GM18517 (cell line): ENCODE results near the gene RNF20.
"Not testable (repeated sequence)": the region's sequence is repeated elsewhere in the genome, so short reads cannot be mapped to it uniquely, and the experiment has no call there.

Experiments used
- ATAC-seq: cut with Tn5 transposase; IDR thresholded peaks from one replicate; pipeline ENCODE4 v1.9.1; 2021; ENCODE audit warnings: mild to moderate bottlenecking, moderate library complexity; ENCODE audit not compliant: unreplicated experiment

The RNF20 gene

DNA sequence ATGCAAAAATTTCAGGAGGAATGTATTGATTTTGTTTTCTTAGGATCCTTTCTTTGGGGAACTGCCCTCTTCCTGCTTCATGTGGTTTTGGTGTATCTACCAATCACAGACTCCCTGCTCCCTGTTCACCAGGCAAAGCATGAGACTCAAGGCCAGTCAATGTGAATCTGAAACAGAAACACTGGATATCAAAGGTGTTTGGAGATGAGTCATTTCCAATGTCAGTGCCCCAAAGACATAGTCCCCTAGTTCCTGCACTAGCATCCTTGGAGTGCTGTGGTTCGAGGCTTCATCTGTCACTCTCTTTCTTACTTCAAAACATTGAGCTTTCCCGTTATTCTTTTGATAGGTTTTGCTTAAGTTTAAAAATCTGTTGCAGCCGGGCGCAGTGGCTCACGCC lies 53.0 kb downstream of the RNF20 start:
- peak; percentile 68 for ATAC-seq

DNA sequence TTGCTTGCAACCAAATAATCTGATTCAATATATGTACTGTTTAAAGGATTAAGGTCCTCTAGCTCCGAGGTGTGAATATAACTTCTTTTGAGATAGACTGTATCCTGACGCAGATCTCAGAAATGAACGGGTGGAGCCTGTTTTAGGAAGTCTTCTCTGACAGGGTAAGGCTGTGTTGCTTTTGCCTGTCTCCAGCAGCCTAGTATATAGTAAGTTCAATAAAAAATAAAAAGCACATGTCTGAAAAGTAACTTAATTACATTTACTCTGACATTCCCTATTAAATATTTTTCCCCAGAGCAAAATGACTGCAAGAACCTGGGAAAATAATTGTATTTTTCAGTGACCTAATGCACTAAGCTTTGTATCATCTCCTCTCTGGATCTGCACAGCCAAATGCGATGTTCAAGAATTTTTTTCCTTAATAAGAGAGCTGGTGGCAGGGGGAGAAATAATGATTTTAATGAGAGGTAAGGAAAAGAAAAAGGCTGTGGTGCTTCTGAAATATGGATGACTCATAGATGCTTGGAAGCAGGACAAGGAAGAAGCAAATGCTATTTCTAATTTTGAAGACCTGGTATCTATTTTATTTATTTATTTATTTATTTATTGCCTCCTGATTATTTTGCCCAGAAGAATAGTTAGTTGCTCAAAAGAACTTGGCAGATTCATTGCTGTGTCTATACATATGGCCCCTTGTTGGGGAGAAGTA lies 53.8 kb downstream of the RNF20 start:
- ATAC-seq = no peak

DNA sequence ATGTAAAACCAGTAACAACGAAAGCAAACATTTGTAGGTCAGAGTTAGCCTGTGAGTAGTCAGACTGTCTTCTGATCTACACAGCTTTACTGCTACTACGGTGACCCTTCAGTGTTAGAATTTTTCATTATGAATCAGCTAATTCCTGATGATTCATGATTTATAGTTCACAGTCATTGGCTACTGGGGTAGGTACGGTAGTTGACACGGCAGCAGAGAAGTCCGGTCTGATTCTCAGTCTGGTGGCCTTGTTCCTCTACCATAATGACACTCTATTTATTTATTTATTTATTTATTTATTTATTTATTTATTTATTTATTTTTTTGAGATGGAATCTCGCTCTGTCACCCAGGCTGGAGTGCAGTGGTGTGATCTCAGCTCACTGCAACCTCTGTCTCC lies 56.4 kb downstream of the RNF20 start:
- not testable (repeated sequence) for ATAC-seq

DNA sequence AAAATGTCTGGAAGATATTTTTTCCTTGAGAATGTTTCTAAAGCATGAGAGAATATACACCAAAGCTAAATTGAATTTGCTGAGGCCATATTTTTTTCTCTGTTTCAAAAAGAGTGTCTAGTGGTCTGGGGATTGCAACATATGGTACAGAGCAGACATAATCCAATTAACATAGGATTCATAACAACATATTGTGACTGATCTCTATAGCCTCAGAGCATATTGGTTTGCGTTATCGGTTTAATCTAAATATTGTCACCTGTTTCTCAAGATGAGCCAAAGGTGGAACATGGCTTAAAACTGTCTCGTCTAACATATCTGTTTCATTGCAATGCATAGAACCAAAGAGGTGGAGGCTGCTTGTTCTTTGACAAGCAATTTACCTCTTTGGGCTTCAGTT lies 57.2 kb downstream of the RNF20 start:
- no peak for ATAC-seq

DNA sequence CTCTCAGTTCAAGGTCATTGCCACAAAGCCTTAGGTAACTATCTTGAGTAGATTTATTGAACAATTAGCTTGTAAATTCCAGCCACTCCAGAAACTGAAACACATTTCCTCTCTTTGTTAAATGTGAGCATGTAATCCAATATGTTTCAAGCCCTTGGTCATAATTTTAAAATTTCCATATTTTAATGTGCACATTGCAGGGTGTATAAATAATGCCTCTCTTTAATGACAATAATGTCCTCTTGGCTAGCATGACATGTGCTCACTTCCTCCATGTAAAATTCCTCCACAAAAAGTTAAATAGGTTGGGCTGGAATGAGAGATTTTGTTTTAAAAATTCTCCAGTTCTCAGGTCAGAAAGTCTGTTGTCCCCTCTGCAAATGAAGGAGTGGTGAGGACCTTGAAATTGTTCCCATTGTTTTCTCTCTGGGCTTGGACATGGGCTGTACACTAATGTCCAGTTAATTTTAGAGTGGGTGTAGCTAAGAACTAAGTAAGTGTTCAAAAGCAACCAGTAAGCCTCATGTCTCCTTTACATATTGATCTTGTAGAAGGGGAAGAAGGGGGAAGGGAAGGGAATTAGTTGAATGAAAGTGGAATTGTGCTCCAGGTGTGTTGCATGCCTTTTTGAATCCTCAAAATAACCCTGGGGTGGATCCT lies 58.3 kb downstream of the RNF20 start:
- ATAC-seq = no peak

DNA sequence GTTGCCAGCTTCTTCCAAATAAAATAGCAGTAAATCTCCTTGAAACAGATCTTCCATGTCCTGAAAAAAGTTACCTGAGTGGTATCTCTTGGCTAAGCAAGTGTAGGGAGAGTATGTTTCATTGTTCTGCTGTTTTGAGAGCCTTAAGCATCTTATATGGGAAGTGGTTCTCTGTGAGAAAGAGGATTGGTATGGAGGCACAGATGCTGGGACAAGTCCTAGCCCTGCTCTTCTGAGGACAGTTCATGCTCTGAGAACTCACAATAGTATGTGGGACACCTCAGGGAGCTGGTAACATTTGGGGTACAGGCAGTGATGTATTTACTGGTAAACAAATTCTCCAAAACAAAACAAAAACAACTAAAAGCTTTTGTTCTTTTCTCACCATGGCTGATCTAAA lies 59.1 kb downstream of the RNF20 start:
- ATAC-seq = no peak

DNA sequence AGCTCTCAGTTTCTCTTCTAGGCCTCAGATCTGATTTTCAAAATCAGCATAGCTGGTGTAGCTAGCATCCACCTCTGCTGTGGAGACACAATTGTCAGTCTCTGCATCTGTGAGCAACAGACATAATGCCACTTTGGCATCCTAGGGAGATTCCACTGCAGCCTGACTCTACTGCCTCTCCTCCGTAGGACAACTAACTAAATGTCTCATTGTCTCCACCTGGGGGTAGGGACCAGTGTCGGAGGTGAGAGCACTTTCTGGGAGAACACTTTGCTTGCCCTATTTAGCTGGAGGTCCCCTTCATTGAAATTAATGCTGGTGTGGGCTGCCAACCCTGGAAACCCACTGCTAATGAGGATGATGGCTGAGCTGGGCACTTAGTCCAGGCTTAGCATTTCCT lies 59.7 kb downstream of the RNF20 start:
- ATAC-seq = no peak

DNA sequence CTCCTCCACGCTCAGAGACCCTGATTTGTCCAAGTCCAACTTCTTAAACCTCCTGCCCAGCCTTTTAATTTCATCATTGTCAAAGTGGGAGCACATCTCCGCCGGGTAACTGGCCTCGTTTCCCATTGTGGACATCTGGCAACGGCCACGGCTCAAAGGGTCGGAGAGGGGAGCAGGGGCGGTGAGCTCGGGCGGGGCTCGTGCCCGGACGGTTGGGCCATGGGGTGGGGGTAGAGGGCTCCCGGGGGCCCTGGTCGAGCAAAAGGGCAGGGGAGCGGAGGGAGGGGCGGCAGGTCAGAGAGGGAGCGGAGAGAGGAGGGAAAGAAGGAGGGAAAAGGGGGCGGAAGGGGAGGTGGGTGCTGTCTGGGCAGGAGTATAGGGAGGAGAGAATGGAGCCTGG lies 61.1 kb downstream of the RNF20 start, which contains the start of gene PPP3R2:
Gene PPP3R2 (minus strand): TSS at position 174 of the 400 bp plus-strand sequence. CDS start 48 bp downstream, at position 126.
- ATAC-seq = no peak

DNA sequence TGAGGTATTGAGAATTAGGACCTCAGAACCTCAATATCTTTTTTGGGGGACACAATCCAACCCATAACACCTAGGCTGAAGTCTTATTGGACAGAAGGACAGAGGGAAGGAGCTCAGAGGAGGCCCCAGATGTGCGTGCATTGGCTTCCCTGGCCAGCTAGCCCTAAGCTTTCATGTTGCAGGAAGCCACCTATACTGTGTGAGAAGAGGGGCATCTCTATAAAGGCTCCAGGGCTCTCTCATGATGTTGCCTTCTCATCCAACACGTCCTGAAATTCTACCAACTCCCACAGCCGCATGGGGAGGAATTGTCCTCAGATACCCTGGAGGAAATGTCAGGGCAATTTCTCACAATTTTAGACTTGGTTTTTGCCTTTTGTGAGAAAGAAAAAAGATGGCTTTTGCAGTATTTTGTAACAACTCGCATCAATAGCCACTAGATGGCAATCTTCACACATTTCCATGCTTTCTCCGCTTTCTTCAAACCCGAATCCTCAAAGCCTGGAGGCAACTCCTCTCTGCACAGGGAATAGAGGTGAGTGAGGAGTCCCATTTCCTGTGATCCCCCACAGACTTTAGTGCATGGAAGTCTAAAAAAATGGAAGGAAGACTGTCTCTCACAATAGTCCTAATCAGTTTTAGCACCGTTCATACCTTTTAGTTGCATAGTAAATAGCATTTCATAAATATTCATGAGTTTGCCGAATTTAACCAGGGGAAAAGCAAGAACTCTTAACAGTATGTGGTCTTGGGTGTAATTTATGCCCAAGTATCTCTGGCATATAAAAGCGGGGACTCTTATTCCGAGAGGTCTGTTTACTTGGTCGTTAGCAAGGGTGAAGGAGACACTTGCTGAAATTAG lies 68.5 kb downstream of the RNF20 start:
- peak; percentile 59 for ATAC-seq

DNA sequence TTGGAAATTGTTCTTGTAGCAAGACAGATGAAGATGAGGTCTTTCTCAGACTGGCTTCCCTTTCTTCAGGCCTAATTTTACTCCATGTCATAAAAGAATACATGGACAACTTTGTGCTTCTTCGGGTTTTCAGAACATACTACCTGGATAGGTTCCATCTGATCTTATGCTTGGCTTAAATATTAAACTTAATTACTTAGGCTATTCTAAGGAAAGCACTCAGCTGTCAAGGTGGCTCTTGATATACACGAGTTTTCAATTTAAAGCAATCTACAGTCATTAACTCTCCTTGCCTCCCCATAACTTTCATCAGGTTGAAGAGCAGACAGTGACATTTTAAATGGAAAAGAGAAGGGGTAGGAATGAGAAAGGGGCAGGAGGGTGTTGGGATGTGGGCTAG lies 70.6 kb downstream of the RNF20 start:
- ATAC-seq = no peak

DNA sequence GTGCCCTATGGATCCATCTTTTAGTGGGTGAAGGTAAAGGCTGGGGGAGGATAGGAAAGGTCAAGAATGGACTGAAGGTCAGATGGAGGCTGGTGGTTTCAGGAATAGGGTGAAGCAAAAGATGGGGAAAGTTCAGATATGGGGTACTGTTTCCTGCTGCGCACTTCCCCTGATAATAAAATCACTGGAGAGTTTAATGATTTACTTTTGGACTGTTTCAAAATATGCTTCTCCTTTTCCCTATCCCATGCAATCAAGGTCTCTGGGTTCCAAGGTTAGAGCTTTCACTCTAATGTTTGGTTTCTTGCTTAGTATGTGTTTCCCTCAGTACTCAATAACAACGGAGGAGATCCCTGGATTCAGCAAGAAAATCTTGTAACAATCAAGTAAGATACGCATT lies 71.9 kb downstream of the RNF20 start:
- no peak for ATAC-seq
